WTC11 (cell line): ENCODE data around the gene KIF24.
"Not testable (repeated sequence)": the region's sequence is repeated elsewhere in the genome, so short reads cannot be mapped to it uniquely, and the experiment has no call there.

Source experiments
- CREM ChIP-seq: sonication (generic); formaldehyde crosslinking; IDR thresholded peaks from 2 replicates; pipeline ENCODE4 v1.8.1; 2022; ENCODE audit warnings: mild to moderate bottlenecking, missing genetic modification reagents, moderate library complexity
- CTCF ChIP-seq: fragments of 200-600 bp; IDR thresholded peaks from 2 replicates; pipeline ENCODE4 v1.8.0; 2022; ENCODE audit warnings: antibody characterized with exemption
- ELF4 ChIP-seq: sonication (generic); formaldehyde crosslinking; IDR thresholded peaks from 2 replicates; pipeline ENCODE4 v1.8.1; 2022; ENCODE audit warnings: low read depth, mild to moderate bottlenecking, moderate library complexity, missing genetic modification reagents
- GABPB1 ChIP-seq: sonication (generic); formaldehyde crosslinking; IDR thresholded peaks from 2 replicates; pipeline ENCODE4 v1.8.1; 2023; ENCODE audit warnings: mild to moderate bottlenecking, missing genetic modification reagents
- IRF1 ChIP-seq: sonication (generic); formaldehyde crosslinking; IDR thresholded peaks from 2 replicates; pipeline ENCODE4 v1.8.0; 2023; ENCODE audit warnings: missing genetic modification reagents
- KAT7 ChIP-seq: sonication (generic); formaldehyde crosslinking; IDR thresholded peaks from 2 replicates; pipeline ENCODE4 v1.8.1; 2023; ENCODE audit warnings: missing genetic modification reagents, mild to moderate bottlenecking, borderline replicate concordance
- ZNF121 ChIP-seq: sonication (generic); formaldehyde crosslinking; IDR thresholded peaks from 2 replicates; pipeline ENCODE4 v1.8.0; 2023; ENCODE audit warnings: missing genetic modification reagents
- ZNF138 ChIP-seq: sonication (generic); formaldehyde crosslinking; conservative IDR thresholded peaks from 2 replicates; pipeline ENCODE4 v1.8.1; 2022; ENCODE audit warnings: mild to moderate bottlenecking, moderate library complexity, missing genetic modification reagents

GRCh38 chr9:34367751-34368410, 38.8 kb upstream of the KIF24 start:
- TF ChIP-seq CTCF; KAT7; CREM (CRISPR knock-in tag); ZNF121 (CRISPR knock-in tag); ZNF138 (CRISPR knock-in tag); GABPB1 (CRISPR knock-in tag); IRF1; ELF4 (CRISPR knock-in tag): not testable (repeated sequence)
